OCI-M2 (cell line): ENCODE data around the gene ATP6V0B.

Experiments used
- DNase-seq: peaks from one replicate; lab custom pipeline; 2025; ENCODE audit not compliant: unreplicated experiment; lab: John Stamatoyannopoulos, UW

Gene ATP6V0B

GRCh38 chr1:44025816-44026215 is 51.1 kb downstream of the ATP6V0B start:
- DNase-seq: no peak

GRCh38 chr1:44027320-44027719 is 52.6 kb downstream of the ATP6V0B start:
- DNase-seq: no peak
